K562 (cell line): ENCODE results near the gene ATXN1L. TPM values are rescaled to one million over a fixed set of nuclear protein-coding genes. Genes with fewer than 3 reads are reported as not detected.

Experiments
- ATF1 ChIP-seq, 2 experiments: fragments of 450-650 bp in 1 of 2; IDR thresholded peaks; 2 replicates each; pipeline ENCODE4 v1.6.1; 2016; ENCODE audit warnings: missing compliant biosample characterization in 1 of 2, missing genetic modification characterization in 1 of 2
- ELF4 ChIP-seq: fragments of 450-650 bp; formaldehyde crosslinking; IDR thresholded peaks from 2 replicates; pipeline ENCODE4 v1.4.0; 2022; ENCODE audit warnings: missing genetic modification characterization
- HIVEP1 ChIP-seq: fragments of 250-450 bp; sonication (Bioruptor Pico); IDR thresholded peaks from 2 replicates; pipeline ENCODE4 v1.4.0; 2020; ENCODE audit warnings: mild to moderate bottlenecking
- KAT2B ChIP-seq: IDR thresholded peaks from one replicate; pipeline ENCODE4 v1.6.1; 2012; ENCODE audit warnings: low read depth, mild to moderate bottlenecking, control low read depth, inconsistent platforms, low read length, moderate library complexity
- MXD1 ChIP-seq: fragments of 250-450 bp; sonication (Bioruptor Pico); IDR thresholded peaks from 2 replicates; pipeline ENCODE4 v1.8.0; 2021; ENCODE audit warnings: borderline replicate concordance, mild to moderate bottlenecking, moderate library complexity; ENCODE audit not compliant: poor library complexity, severe bottlenecking
- NBN ChIP-seq: fragments of 450-650 bp; IDR thresholded peaks from 2 replicates; pipeline ENCODE4 v1.6.1; 2016; ENCODE audit warnings: low read depth, mild to moderate bottlenecking
- NCOA2 ChIP-seq, 2 experiments: fragments of 450-650 bp; IDR thresholded peaks; 2 replicates each; pipeline ENCODE4 v1.6.1; 2018; ENCODE audit warnings: mild to moderate bottlenecking in 2 of 2, moderate library complexity in 1 of 2; ENCODE audit not compliant: partially characterized antibody in 2 of 2
- NCOA6 ChIP-seq: fragments of 450-650 bp; IDR thresholded peaks from 2 replicates; pipeline ENCODE4 v1.6.1; 2017; ENCODE audit warnings: mild to moderate bottlenecking
- NR1H2 ChIP-seq: sonication (generic); formaldehyde crosslinking; IDR thresholded peaks from 2 replicates; pipeline ENCODE4 v1.4.0; 2020; ENCODE audit warnings: mild to moderate bottlenecking, missing genetic modification reagents
- NRF1 ChIP-seq, 2 experiments: fragments of 450-650 bp; IDR thresholded peaks in 1 of 2; conservative IDR thresholded peaks in 1 of 2; 2 replicates each; pipeline ENCODE4 v1.6.1; 2014; ENCODE audit warnings: mild to moderate bottlenecking in 2 of 2
- PHF21A ChIP-seq: fragments of 450-650 bp; IDR thresholded peaks from 2 replicates; pipeline ENCODE4 v1.6.1; 2017; ENCODE audit warnings: low read depth, borderline replicate concordance
- RFX5 ChIP-seq: IDR thresholded peaks from 2 replicates; pipeline ENCODE4 v1.6.1; 2011; ENCODE audit warnings: low read depth, mild to moderate bottlenecking, improper control_type of control experiment, low read length
- SMARCB1 ChIP-seq: IDR thresholded peaks from 2 replicates; pipeline ENCODE4 v1.6.1; 2011; ENCODE audit warnings: improper control_type of control experiment, low read depth; ENCODE audit not compliant: insufficient read length
- TARDBP ChIP-seq: fragments of 450-650 bp; IDR thresholded peaks from 2 replicates; pipeline ENCODE4 v1.6.1; 2016
- TSC22D4 ChIP-seq: fragments of 450-650 bp; IDR thresholded peaks from 2 replicates; pipeline ENCODE4 v1.6.1; 2016; ENCODE audit warnings: missing genetic modification characterization, missing biosample characterization, control low read depth
- ZNF121 ChIP-seq: sonication (generic); formaldehyde crosslinking; conservative IDR thresholded peaks from 2 replicates; pipeline ENCODE4 v1.8.0; 2022; ENCODE audit warnings: missing genetic modification reagents
- ZNF3 ChIP-seq: fragments of 250-450 bp; sonication (Bioruptor Pico); IDR thresholded peaks from 2 replicates; pipeline ENCODE4 v1.5.0; 2021; ENCODE audit warnings: mild to moderate bottlenecking, moderate library complexity
- ZNF408 ChIP-seq: fragments of 250-450 bp; sonication (Bioruptor Pico); IDR thresholded peaks from 2 replicates; pipeline ENCODE4 v1.4.0; 2020; ENCODE audit warnings: low read depth, mild to moderate bottlenecking, moderate library complexity
- ZNF431 ChIP-seq: sonication (generic); formaldehyde crosslinking; IDR thresholded peaks from 2 replicates; pipeline ENCODE4 v1.8.0; 2022; ENCODE audit warnings: mild to moderate bottlenecking, missing genetic modification reagents
- polyA plus RNA-seq, 8 experiments: library from polyadenylated mRNA; depleted of rRNA in 4 of 8; stranded (reverse) in 5 of 8; unstranded in 3 of 8; fragments of >200 nt; fragmentation: Nextera tagmentation in 2 of 8; fragmentation: Illumina TruSeq in 1 of 8; extraction: Ambion mirVana in 2 of 8; extraction: Trizol in 1 of 8; gene quantifications; 2 replicates each; pipeline versions ENCODE4 v1.2.1 to v1.2.3, GENCODE V29; 2011 to 2014; ENCODE audit warnings: inconsistent platforms in 1 of 8, missing spikeins in 1 of 8
- total RNA-seq, 7 experiments: library from RNA; depleted of rRNA in 6 of 7; stranded (reverse); fragments of >200 nt in 6 of 7; fragmentation: Illumina TruSeq in 2 of 7; extraction: Trizol in 2 of 7; gene quantifications; 2 replicates each; pipeline versions ENCODE4 v1.2.1 to v1.2.3, GENCODE V29; 2011 to 2021; ENCODE audit warnings: low replicate concordance in 1 of 7
- TF ChIP-seq, protein P1 (sequence below): IDR thresholded peaks from 3 replicates; pipeline ENCODE4 v1.6.1; 2011; ENCODE audit warnings: borderline replicate concordance, mild to moderate bottlenecking; ENCODE audit not compliant: insufficient read length, insufficient read depth
- TF ChIP-seq, protein P2 (sequence below): sonication (generic); formaldehyde crosslinking; IDR thresholded peaks from 2 replicates; pipeline ENCODE4 v1.8.1; 2022; ENCODE audit warnings: missing genetic modification reagents
- TF ChIP-seq, protein P3 (sequence below), 2 experiments: fragments of 450-650 bp in 1 of 2; sonication (generic) in 1 of 2; formaldehyde crosslinking in 1 of 2; IDR thresholded peaks in 1 of 2; conservative IDR thresholded peaks in 1 of 2; 2 replicates each; pipeline versions ENCODE4 v1.6.1 to v1.8.1; 2016 to 2023; ENCODE audit warnings: mild to moderate bottlenecking in 2 of 2, moderate library complexity in 2 of 2, inconsistent platforms in 1 of 2, missing genetic modification reagents in 1 of 2

The ATXN1L gene
- total and polyA plus RNA-seq, 9 of the 15 experiments (the other 6 are each of a cell fraction or from before 2014, with no cell fraction given), result 1.4 to 11.3 (median 9.3) TPM

- TF ChIP-seq, protein P1, sequence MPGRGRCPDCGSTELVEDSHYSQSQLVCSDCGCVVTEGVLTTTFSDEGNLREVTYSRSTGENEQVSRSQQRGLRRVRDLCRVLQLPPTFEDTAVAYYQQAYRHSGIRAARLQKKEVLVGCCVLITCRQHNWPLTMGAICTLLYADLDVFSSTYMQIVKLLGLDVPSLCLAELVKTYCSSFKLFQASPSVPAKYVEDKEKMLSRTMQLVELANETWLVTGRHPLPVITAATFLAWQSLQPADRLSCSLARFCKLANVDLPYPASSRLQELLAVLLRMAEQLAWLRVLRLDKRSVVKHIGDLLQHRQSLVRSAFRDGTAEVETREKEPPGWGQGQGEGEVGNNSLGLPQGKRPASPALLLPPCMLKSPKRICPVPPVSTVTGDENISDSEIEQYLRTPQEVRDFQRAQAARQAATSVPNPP, result no peak
- TF ChIP-seq NRF1 (conservative IDR thresholded peaks at IDR 0.05 in 1 of 2, IDR thresholded peaks at IDR 0.05 in 1 of 2), result peak in 1 of 2 experiments; percentile 21; a peak in 1 of 4 replicates
- no peak for TF ChIP-seq RFX5
- peak; percentile 98 for TF ChIP-seq ATF1 (CRISPR knock-in tag; IDR thresholded peaks at IDR 0.05)
- peak; percentile 99 for TF ChIP-seq ATF1 (tag; IDR thresholded peaks at IDR 0.05)
- no peak for TF ChIP-seq NBN
- TF ChIP-seq PHF21A, result no peak
- TF ChIP-seq KAT2B, result no peak
- no peak for TF ChIP-seq HIVEP1 (CRISPR knock-in tag)
- TF ChIP-seq NCOA2 (IDR thresholded peaks at IDR 0.05; ENCODE audit: partially characterized antibody in 2 of 2), result no peak
- TF ChIP-seq, protein P2, sequence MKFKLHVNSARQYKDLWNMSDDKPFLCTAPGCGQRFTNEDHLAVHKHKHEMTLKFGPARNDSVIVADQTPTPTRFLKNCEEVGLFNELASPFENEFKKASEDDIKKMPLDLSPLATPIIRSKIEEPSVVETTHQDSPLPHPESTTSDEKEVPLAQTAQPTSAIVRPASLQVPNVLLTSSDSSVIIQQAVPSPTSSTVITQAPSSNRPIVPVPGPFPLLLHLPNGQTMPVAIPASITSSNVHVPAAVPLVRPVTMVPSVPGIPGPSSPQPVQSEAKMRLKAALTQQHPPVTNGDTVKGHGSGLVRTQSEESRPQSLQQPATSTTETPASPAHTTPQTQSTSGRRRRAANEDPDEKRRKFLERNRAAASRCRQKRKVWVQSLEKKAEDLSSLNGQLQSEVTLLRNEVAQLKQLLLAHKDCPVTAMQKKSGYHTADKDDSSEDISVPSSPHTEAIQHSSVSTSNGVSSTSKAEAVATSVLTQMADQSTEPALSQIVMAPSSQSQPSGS (CRISPR knock-in tag), result peak; percentile 46; the same call in 1 of the 2 replicates
- TF ChIP-seq NR1H2 (CRISPR knock-in tag), result no peak
- TF ChIP-seq ZNF3 (CRISPR knock-in tag), result no peak
- TF ChIP-seq ZNF121 (CRISPR knock-in tag), result peak; percentile 18; the same call in 1 of the 2 replicates
- TF ChIP-seq TARDBP, result peak; percentile 44; the same call in 1 of the 2 replicates
- TF ChIP-seq ZNF431, result no peak
- TF ChIP-seq ELF4, result no peak; the same call in 1 of the 2 replicates
- TF ChIP-seq, protein P3, sequence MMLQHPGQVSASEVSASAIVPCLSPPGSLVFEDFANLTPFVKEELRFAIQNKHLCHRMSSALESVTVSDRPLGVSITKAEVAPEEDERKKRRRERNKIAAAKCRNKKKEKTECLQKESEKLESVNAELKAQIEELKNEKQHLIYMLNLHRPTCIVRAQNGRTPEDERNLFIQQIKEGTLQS (IDR thresholded peaks at IDR 0.05), result peak; percentile 91
- TF ChIP-seq, protein P3 (CRISPR knock-in tag; conservative IDR thresholded peaks at IDR 0.05), result no peak; the same call in 1 of the 2 replicates
- no peak for TF ChIP-seq ZNF408 (CRISPR knock-in tag)
- no peak for TF ChIP-seq MXD1 (CRISPR knock-in tag)
- TF ChIP-seq TSC22D4 (tag), result no peak
- TF ChIP-seq SMARCB1, result no peak
- TF ChIP-seq NCOA6, result no peak
Observed at GRCh38 chr16:71845639-71846430, at the start of gene ATXN1L (continued).
